Epidermal melanocyte (primary cell): Measurements from ENCODE around the gene SLC29A3.
"Not testable (repeated sequence)": the region's sequence is repeated elsewhere in the genome, so short reads cannot be mapped to it uniquely, and the experiment has no call there.

Experiments used
- DNase-seq: peaks from one replicate; pipeline ENCODE4 v3.0.0; 2011; ENCODE audit warnings: low spot score; ENCODE audit not compliant: insufficient read length

The SLC29A3 gene

GRCh38 chr10:71283876-71284275, 35.2 kb upstream of the SLC29A3 start:
- no peak for DNase-seq

GRCh38 chr10:71284544-71285179, 34.4 kb upstream of the SLC29A3 start:
- no peak for DNase-seq

GRCh38 chr10:71285180-71285545, 33.9 kb upstream of the SLC29A3 start:
- DNase-seq, result peak; percentile 59

GRCh38 chr10:71285986-71286385, 33.1 kb upstream of the SLC29A3 start:
- no peak for DNase-seq

GRCh38 chr10:71286521-71287294, 32.4 kb upstream of the SLC29A3 start:
- DNase-seq, result no peak

- no peak for DNase-seq
These were observed 31.6 kb upstream of the SLC29A3 start for GRCh38 chr10:71287456-71287855.

- DNase-seq, result no peak
These were observed 30.6 kb upstream of the SLC29A3 start for GRCh38 chr10:71288461-71288860.

GRCh38 chr10:71289421-71290130, 29.5 kb upstream of the SLC29A3 start:
- DNase-seq, result no peak

- DNase-seq, result no peak
These were observed 28.7 kb upstream of the SLC29A3 start for GRCh38 chr10:71290331-71290730.

GRCh38 chr10:71290806-71291527, 28.1 kb upstream of the SLC29A3 start:
- DNase-seq, result no peak

- DNase-seq, result no peak
These were observed 27.5 kb upstream of the SLC29A3 start for GRCh38 chr10:71291528-71291900.

- DNase-seq, result no peak
These were observed 26.2 kb upstream of the SLC29A3 start for GRCh38 chr10:71292624-71293445.

GRCh38 chr10:71293446-71294084, 25.5 kb upstream of the SLC29A3 start:
- no peak for DNase-seq

- DNase-seq, result no peak
These were observed 24.9 kb upstream of the SLC29A3 start for GRCh38 chr10:71294091-71294561.

- no peak for DNase-seq
These were observed 24.2 kb upstream of the SLC29A3 start for GRCh38 chr10:71294856-71295255.

GRCh38 chr10:71295641-71296040, 23.4 kb upstream of the SLC29A3 start:
- no peak for DNase-seq

GRCh38 chr10:71296086-71296485, 23.0 kb upstream of the SLC29A3 start:
- DNase-seq, result no peak

GRCh38 chr10:71296811-71297210, 22.2 kb upstream of the SLC29A3 start:
- DNase-seq, result not testable (repeated sequence)

- no peak for DNase-seq
These were observed 21.7 kb upstream of the SLC29A3 start for GRCh38 chr10:71297343-71297742.

- no peak for DNase-seq
These were observed 19.8 kb upstream of the SLC29A3 start for GRCh38 chr10:71299071-71299785.
